Muscle layer of colon (tissue), 2 donors: ENCODE data around the gene ARHGAP18.

Experiments used
- H3K27ac ChIP-seq: one replicate; pipeline ENCODE4 v1.7.0; 2013; ENCODE audit warnings: low read depth, mild to moderate bottlenecking, low read length, moderate library complexity
- H3K27me3 ChIP-seq, 2 donors: one replicate each; pipeline ENCODE4 v1.7.0; 2013; ENCODE audit warnings: low read length in 2 of 2, mild to moderate bottlenecking in 2 of 2; ENCODE audit not compliant: insufficient read depth in 2 of 2, control insufficient read depth in 1 of 2
- H3K36me3 ChIP-seq: one replicate; pipeline ENCODE4 v1.7.0; 2013; ENCODE audit warnings: mild to moderate bottlenecking, low read length; ENCODE audit not compliant: insufficient read depth
- H3K4me1 ChIP-seq: one replicate; pipeline ENCODE4 v1.7.0; 2013; ENCODE audit warnings: mild to moderate bottlenecking, low read length; ENCODE audit not compliant: insufficient read depth
- H3K4me3 ChIP-seq, 2 donors: one replicate each; pipeline ENCODE4 v1.7.0; 2013; ENCODE audit warnings: low read length in 2 of 2, low read depth in 1 of 2, mild to moderate bottlenecking in 1 of 2, moderate library complexity in 1 of 2
- H3K9ac ChIP-seq: one replicate; pipeline ENCODE4 v1.7.0; 2013; ENCODE audit warnings: low read length
- H3K9me3 ChIP-seq: one replicate; pipeline ENCODE4 v1.7.0; 2013; ENCODE audit warnings: mild to moderate bottlenecking, low read length
- donor health status: abdominal sarcoma.
- donor health status: Adenocarcinoma of cecum.

The ARHGAP18 gene

DNA sequence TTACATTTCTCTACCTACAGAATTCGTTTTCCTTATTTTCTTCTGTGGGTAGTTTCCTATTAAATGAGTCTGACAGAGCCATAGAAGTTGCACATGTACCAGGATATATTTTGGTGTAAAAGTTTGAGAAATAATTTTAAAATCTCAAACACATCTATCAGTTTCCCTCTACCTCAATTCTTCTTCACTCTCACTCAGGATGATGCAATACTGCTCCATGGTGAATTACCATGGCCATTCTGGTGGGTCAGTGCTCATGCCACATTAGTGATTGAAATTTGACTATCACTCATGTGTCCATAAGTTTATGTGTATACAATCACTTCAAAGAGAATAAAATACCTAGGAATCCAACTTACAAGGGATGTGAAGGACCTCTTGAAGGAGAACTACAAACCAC, 151.7 kb downstream of the ARHGAP18 start:
- Histone ChIP-seq H3K4me3 (no peak overlapping the region), H3K9ac (no peak overlapping the region), H3K27me3 (no peaks in the 10 kb centered on the region), H3K9me3 (no peaks in the 10 kb centered on the region), H3K27ac (no peak overlapping the region), H3K4me1 (no peaks in the 10 kb centered on the region), H3K36me3 (no peaks in the 10 kb centered on the region)

- no peaks in the 10 kb centered on the region for H3K9me3 ChIP-seq
- no peak overlapping the region for H3K9ac ChIP-seq
- no peaks in the 10 kb centered on the region for H3K27me3 ChIP-seq
- H3K27ac ChIP-seq, result no peak overlapping the region
- H3K4me3 ChIP-seq, result no peak overlapping the region
- H3K36me3 ChIP-seq, result no peaks in the 10 kb centered on the region
- H3K4me1 ChIP-seq, result no peaks in the 10 kb centered on the region
These were observed 154.7 kb downstream of the ARHGAP18 start for GRCh38 chr6:129555206-129555832.

DNA sequence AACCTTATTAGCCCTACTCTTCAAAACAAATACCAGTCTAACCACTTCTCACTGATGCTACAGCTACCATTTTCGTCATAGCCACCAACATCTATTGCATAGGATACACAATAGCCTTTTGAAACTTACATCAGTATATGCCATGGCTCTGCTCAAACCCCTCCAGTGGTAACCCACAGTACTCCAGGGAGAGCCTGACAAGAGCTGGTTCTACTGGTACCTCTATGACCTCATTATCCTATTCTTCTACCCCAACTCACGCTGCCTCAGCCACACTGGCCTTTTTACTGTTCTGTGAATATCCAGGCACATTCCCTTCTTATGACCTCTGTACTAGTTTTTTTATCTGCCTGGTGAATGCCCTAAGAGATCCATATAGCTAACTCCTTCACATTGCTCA, 157.6 kb downstream of the ARHGAP18 start:
- Histone ChIP-seq H3K36me3 (no peaks in the 10 kb centered on the region), H3K4me3 (no peak overlapping the region), H3K9ac (no peak overlapping the region), H3K4me1 (no peaks in the 10 kb centered on the region), H3K27me3 (no peaks in the 10 kb centered on the region), H3K27ac (no peak overlapping the region), H3K9me3 (no peaks in the 10 kb centered on the region)

DNA sequence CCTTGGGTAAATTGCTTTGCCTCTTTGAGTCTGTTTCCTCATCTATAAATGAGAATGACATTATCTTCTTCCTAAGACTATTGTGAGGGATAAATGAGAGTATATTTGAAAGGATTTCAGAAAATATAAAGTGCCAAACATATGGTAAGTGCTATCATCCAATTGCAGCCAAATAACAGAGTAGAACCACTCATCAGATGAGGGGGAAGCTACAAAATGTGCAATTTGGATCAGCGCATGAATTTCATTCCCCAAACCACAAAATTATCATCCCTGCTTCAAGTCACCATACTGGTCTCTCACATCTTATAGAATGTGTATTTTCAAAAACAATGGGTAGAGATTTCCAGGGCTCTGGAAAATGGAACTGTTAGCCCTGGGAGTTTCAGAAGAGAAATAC, 158.5 kb downstream of the ARHGAP18 start:
- Histone ChIP-seq H3K4me3 (no peak overlapping the region), H3K27ac (no peak overlapping the region), H3K4me1 (no peaks in the 10 kb centered on the region), H3K27me3 (no peaks in the 10 kb centered on the region), H3K36me3 (no peaks in the 10 kb centered on the region), H3K9me3 (no peaks in the 10 kb centered on the region), H3K9ac (no peak overlapping the region)

- Histone ChIP-seq H3K9ac (no peak overlapping the region), H3K27ac (no peak overlapping the region), H3K4me1 (no peaks in the 10 kb centered on the region), H3K36me3 (no peaks in the 10 kb centered on the region), H3K4me3 (no peak overlapping the region), H3K27me3 (no peaks in the 10 kb centered on the region), H3K9me3 (no peaks in the 10 kb centered on the region)
These were observed 163.3 kb downstream of the ARHGAP18 start for GRCh38 chr6:129546702-129547101.

DNA sequence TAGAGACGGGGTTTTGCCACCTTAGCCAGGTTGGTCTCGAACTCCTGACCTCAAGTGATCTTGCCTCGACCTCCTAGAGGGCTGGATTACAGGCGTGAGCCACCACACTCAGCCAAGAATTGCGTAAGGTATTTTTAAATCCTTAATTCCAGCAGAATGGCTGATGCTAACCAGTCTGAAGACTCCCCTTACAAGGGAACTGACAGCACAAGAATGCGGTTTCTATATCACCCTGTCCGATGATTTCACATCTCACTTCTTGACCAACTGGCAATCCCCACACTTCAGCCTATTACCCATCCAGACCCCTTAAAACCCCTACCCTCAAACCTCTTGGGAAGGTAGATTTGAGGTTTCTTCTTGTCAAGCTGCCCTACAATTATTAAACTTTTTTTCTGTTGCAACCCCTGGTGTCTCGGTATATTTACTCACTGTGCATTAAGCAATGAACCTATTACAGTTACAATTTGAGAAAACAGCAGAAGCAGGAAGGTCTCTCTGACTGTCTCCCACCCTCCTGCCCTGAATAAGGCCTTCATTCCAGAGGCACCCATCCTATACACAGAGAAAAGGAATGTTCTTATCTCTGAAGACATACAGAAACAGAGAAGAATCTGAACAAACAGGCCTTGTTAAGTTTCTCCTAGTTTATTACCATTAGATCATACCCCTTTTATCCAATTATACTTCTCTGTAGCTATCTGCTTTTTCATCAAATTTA, 164.9 kb downstream of the ARHGAP18 start:
- Histone ChIP-seq H3K27me3 (no peaks in the 10 kb centered on the region), H3K27ac (no peak overlapping the region), H3K9me3 (no peaks in the 10 kb centered on the region), H3K4me1 (no peaks in the 10 kb centered on the region), H3K4me3 (no peak overlapping the region), H3K9ac (no peak overlapping the region), H3K36me3 (no peaks in the 10 kb centered on the region)

GRCh38 chr6:129543981-129544380, 166.0 kb downstream of the ARHGAP18 start:
- Histone ChIP-seq H3K27me3 (no peaks in the 10 kb centered on the region), H3K9ac (no peak overlapping the region), H3K36me3 (no peaks in the 10 kb centered on the region), H3K4me1 (no peaks in the 10 kb centered on the region), H3K4me3 (no peak overlapping the region), H3K27ac (no peak overlapping the region), H3K9me3 (no peaks in the 10 kb centered on the region)

- H3K27me3 ChIP-seq, result no peaks in the 10 kb centered on the region
- no peaks in the 10 kb centered on the region for H3K9me3 ChIP-seq
- no peak overlapping the region for H3K9ac ChIP-seq
- H3K4me3 ChIP-seq, result no peak overlapping the region
- H3K4me1 ChIP-seq, result no peaks in the 10 kb centered on the region
- H3K27ac ChIP-seq, result no peak overlapping the region
- H3K36me3 ChIP-seq, result no peaks in the 10 kb centered on the region
These were observed 167.3 kb downstream of the ARHGAP18 start for GRCh38 chr6:129542705-129543104.

DNA sequence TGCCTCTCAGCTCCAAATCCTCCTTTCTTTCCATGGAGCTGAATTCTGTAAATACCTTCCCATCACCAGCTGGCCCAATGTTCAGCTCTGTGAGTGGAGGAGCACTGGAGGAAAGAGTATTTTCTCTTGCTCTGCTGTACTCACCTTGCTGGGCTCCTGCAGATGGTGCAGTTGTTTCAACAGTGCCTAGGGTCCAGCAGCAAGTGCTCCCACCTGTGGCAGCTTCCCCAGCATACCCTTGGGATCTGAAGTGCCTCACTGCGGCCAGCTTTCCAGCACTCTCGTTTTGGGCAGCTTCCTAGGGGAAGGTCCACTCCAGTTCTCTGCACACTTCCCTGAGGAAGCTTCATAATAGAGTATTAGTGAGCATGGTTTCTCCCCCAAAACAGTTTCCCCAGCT, 170.9 kb downstream of the ARHGAP18 start:
- Histone ChIP-seq H3K27me3 (no peaks in the 10 kb centered on the region), H3K36me3 (no peaks in the 10 kb centered on the region), H3K27ac (no peak overlapping the region), H3K9me3 (no peaks in the 10 kb centered on the region), H3K4me1 (no peaks in the 10 kb centered on the region), H3K9ac (no peak overlapping the region), H3K4me3 (no peak overlapping the region)

- H3K4me1 ChIP-seq, result no peaks in the 10 kb centered on the region
- no peak overlapping the region for H3K27ac ChIP-seq
- no peak overlapping the region for H3K4me3 ChIP-seq
- no peaks in the 10 kb centered on the region for H3K9me3 ChIP-seq
- H3K9ac ChIP-seq, result no peak overlapping the region
- H3K36me3 ChIP-seq, result no peaks in the 10 kb centered on the region
- H3K27me3 ChIP-seq, result no peaks in the 10 kb centered on the region
These were observed 173.7 kb downstream of the ARHGAP18 start for GRCh38 chr6:129536271-129536670.

DNA sequence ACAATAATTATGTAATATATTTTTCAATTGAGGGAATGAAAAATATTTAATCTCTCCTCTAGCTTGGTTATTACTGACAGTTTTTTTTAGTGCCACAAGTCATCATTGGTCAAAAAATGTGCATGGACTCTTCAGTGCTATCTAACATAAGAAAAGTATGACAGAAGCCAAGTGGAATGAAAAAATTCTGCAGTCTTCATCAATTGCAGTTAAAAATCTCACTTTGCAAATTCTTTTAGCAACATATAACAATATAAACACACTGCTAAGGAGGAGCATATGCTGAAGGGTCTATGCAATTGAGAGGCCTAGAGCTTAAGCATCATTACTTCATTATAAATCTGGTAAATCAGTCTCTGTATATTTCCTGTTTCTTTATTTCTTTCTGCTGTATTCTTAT, 175.1 kb downstream of the ARHGAP18 start:
- Histone ChIP-seq H3K4me1 (no peaks in the 10 kb centered on the region), H3K9ac (no peak overlapping the region), H3K27me3 (no peaks in the 10 kb centered on the region), H3K4me3 (no peak overlapping the region), H3K27ac (no peak overlapping the region), H3K9me3 (no peaks in the 10 kb centered on the region), H3K36me3 (no peaks in the 10 kb centered on the region)
